AG09309 (cell line): Measurements from ENCODE around the gene IGFBPL1.

Experiments used
- DNase-seq: peaks from one replicate; pipeline ENCODE4 v3.0.0-alpha.2; 2010; ENCODE audit warnings: low read depth
- H3K4me3 ChIP-seq: 2 replicates; pipeline ENCODE4 v1.5.1; 2011; ENCODE audit warnings: mild to moderate bottlenecking, low read depth, low read length, moderate library complexity; ENCODE audit not compliant: control insufficient read depth
- CTCF ChIP-seq: IDR thresholded peaks from 2 replicates; pipeline ENCODE4 v1.5.1; 2011; ENCODE audit warnings: mild to moderate bottlenecking, low read depth, low read length, inconsistent platforms; ENCODE audit not compliant: insufficient read depth, control insufficient read depth; ENCODE audit errors: missing control alignments

IGFBPL1 gene

GRCh38 chr9:38439916-38440301, 15.7 kb upstream of the IGFBPL1 start:
- DNase-seq: no peak
- H3K4me3 ChIP-seq: no peak overlapping the region
- TF ChIP-seq CTCF: no peak

GRCh38 chr9:38439291-38439915, 15.1 kb upstream of the IGFBPL1 start:
- no peak for DNase-seq
- TF ChIP-seq CTCF: no peak
- H3K4me3 ChIP-seq: no peak overlapping the region

- no peak for DNase-seq
- TF ChIP-seq CTCF: no peak
- no peak overlapping the region for H3K4me3 ChIP-seq
These were observed 13.1 kb upstream of the IGFBPL1 start for GRCh38 chr9:38437193-38437823.

- DNase-seq: no peak
- no peak overlapping the region for H3K4me3 ChIP-seq
- no peak for TF ChIP-seq CTCF
These were observed 12.5 kb upstream of the IGFBPL1 start for GRCh38 chr9:38436708-38437107.

- DNase-seq: no peak
- H3K4me3 ChIP-seq: no peak overlapping the region
- TF ChIP-seq CTCF: no peak
These were observed 11.3 kb upstream of the IGFBPL1 start for GRCh38 chr9:38435521-38435920.

- TF ChIP-seq CTCF: no peak
- H3K4me3 ChIP-seq: no peak overlapping the region
- no peak for DNase-seq
These were observed 10.6 kb upstream of the IGFBPL1 start for GRCh38 chr9:38434853-38435252.
